DND-41 (cell line): ENCODE data around the gene RNF123.

Source experiments
- ATAC-seq: fragments of 200-7000 bp; cut with Tn5 transposase; 3 replicates; pipeline ENCODE4 v1.9.1; 2021; ENCODE audit warnings: low read depth; ENCODE audit not compliant: insufficient read depth
- DNase-seq: peaks from one replicate; pipeline ENCODE4 v3.0.0-alpha.2; 2020
- H2AFZ ChIP-seq: 2 replicates; pipeline ENCODE4 v1.6.0; 2012; ENCODE audit warnings: low read depth, low read length
- H3K27ac ChIP-seq: 2 replicates; pipeline ENCODE4 v1.5.1; 2012; ENCODE audit warnings: low read length, inconsistent platforms
- H3K27me3 ChIP-seq: fragments of 200-600 bp; sonication (generic); 2 replicates; pipeline ENCODE4 v1.6.0; 2012; ENCODE audit warnings: low read length, mild to moderate bottlenecking, inconsistent platforms; ENCODE audit not compliant: insufficient read depth, poor library complexity
- H3K36me3 ChIP-seq: 2 replicates; pipeline ENCODE4 v1.5.1; 2012; ENCODE audit warnings: low read length, inconsistent platforms; ENCODE audit not compliant: insufficient read depth
- H3K4me1 ChIP-seq: 2 replicates; pipeline ENCODE4 v1.5.1; 2012; ENCODE audit warnings: mild to moderate bottlenecking, low read length; ENCODE audit not compliant: insufficient read depth
- H3K4me2 ChIP-seq: 2 replicates; pipeline ENCODE4 v1.6.0; 2012; ENCODE audit warnings: mild to moderate bottlenecking, moderate library complexity, low read length, inconsistent platforms; ENCODE audit not compliant: insufficient read depth
- H3K4me3 ChIP-seq, 2 experiments: fragments of 200-600 bp in 1 of 2; shearing (Covaris generic) in 1 of 2; 2 replicates each; pipeline ENCODE4 v1.5.1; 2012 to 2016; ENCODE audit warnings: inconsistent platforms in 2 of 2, low read length in 2 of 2, mild to moderate bottlenecking in 2 of 2, low read depth in 1 of 2, moderate library complexity in 1 of 2
- H3K79me2 ChIP-seq: 2 replicates; pipeline ENCODE4 v1.6.0; 2012; ENCODE audit warnings: low read length, inconsistent platforms; ENCODE audit not compliant: insufficient read depth
- H3K9ac ChIP-seq: 2 replicates; pipeline ENCODE4 v1.6.0; 2012; ENCODE audit warnings: low read depth, mild to moderate bottlenecking, inconsistent platforms, low read length, moderate library complexity
- H3K9me3 ChIP-seq: 2 replicates; pipeline ENCODE4 v1.5.1; 2012; ENCODE audit warnings: low read length, moderate library complexity, mild to moderate bottlenecking, inconsistent platforms; ENCODE audit not compliant: insufficient read depth, severe bottlenecking
- H4K20me1 ChIP-seq: 2 replicates; pipeline ENCODE4 v1.6.0; 2012; ENCODE audit warnings: low read length; ENCODE audit not compliant: insufficient read depth
- CTCF ChIP-seq: IDR thresholded peaks from 2 replicates; pipeline ENCODE4 v1.5.1; 2012; ENCODE audit warnings: borderline replicate concordance, low read length, moderate library complexity, mild to moderate bottlenecking; ENCODE audit not compliant: poor library complexity, severe bottlenecking; ENCODE audit errors: extremely low read depth
- EZH2 ChIP-seq: IDR thresholded peaks from 3 replicates; pipeline ENCODE4 v1.6.1; 2012; ENCODE audit warnings: borderline replicate concordance, low read depth, mild to moderate bottlenecking, moderate library complexity, low read length, inconsistent platforms; ENCODE audit not compliant: severe bottlenecking

RNF123 gene

GRCh38 chr3:49717959-49718857 is 28.9 kb downstream of the RNF123 start:
- Histone ChIP-seq H3K36me3 (peaks cover 54% of the 10 kb centered on the region), H3K4me3 (no peak overlapping the region), H4K20me1 (peaks cover 36% of the 10 kb centered on the region), H2AFZ (no peak overlapping the region), H3K27ac (no peak overlapping the region), H3K4me1 (peaks cover 43% of the 10 kb centered on the region), H3K9me3 (no peaks in the 10 kb centered on the region), H3K27me3 (no peaks in the 10 kb centered on the region), H3K79me2 (peaks cover 22% of the 10 kb centered on the region), H3K9ac (no peak overlapping the region), H3K4me2 (peak overlapping the region; percentile 66)
- TF ChIP-seq EZH2 (no peak), CTCF (no peak)
- DNase-seq, result no peak
- ATAC-seq, result no peak

- TF ChIP-seq CTCF (no peak), EZH2 (no peak)
- Histone ChIP-seq H3K27me3 (no peaks in the 10 kb centered on the region), H3K4me3 (peak overlapping the region in 1 of 2 experiments; percentile 54; a peak in 2 of 4 replicates), H3K4me2 (peak overlapping the region; percentile 66), H3K79me2 (peaks cover 28% of the 10 kb centered on the region), H4K20me1 (peaks cover 39% of the 10 kb centered on the region), H3K27ac (no peak overlapping the region), H3K9me3 (no peaks in the 10 kb centered on the region), H3K4me1 (peaks cover 42% of the 10 kb centered on the region), H3K36me3 (peaks cover 49% of the 10 kb centered on the region), H3K9ac (peak overlapping the region; percentile 37), H2AFZ (no peak overlapping the region)
- no peak for ATAC-seq
- DNase-seq, result no peak
Measured at GRCh38 chr3:49718858-49719213, 29.5 kb downstream of the RNF123 start.

- H2AFZ ChIP-seq, result peak within 1 kb of the TSS; percentile 59
- peaks cover 49% of the 10 kb centered on the region for H3K36me3 ChIP-seq
- ATAC-seq (peak; percentile 73), DNase-seq (peak; percentile 92)
- H3K79me2 ChIP-seq, result peaks cover 30% of the 10 kb centered on the region
- peak within 1 kb of the TSS in 1 of 2 experiments; percentile 54; a peak in 2 of 4 replicates for H3K4me3 ChIP-seq
- no peaks in the 10 kb centered on the region for H3K9me3 ChIP-seq
- TF ChIP-seq EZH2 (no peak), CTCF (peak; percentile 78)
- peaks cover 44% of the 10 kb centered on the region for H3K4me1 ChIP-seq
- H3K27me3 ChIP-seq, result no peaks in the 10 kb centered on the region
- peak within 1 kb of the TSS; percentile 66 for H3K4me2 ChIP-seq
- peak within 1 kb of the TSS; percentile 37 for H3K9ac ChIP-seq
- H4K20me1 ChIP-seq, result peaks cover 39% of the 10 kb centered on the region
- 0 out of 2 replicates have a peak within 1 kb of the TSS, but pooled peaks have one; percentile 30 for H3K27ac ChIP-seq
Measured at GRCh38 chr3:49719214-49719884, 30.0 kb downstream of the RNF123 start, which contains the start of gene AMIGO3. Gene AMIGO3, minus strand, starts transcription at chr3:49719684. Its CDS starts 219 bp downstream, at chr3:49719465.
